B cell (primary cell): ENCODE data around the gene RGPD5. TPM values are rescaled to one million over a fixed set of nuclear protein-coding genes. Genes with fewer than 3 reads are reported as not detected.
A peak's percentile ranks its signal among the peaks of the same experiment; 100 is the strongest.
"Not testable (repeated sequence)": the region's sequence is repeated elsewhere in the genome, so short reads cannot be mapped to it uniquely, and the experiment has no call there.

ENCODE experiments used
- ATAC-seq: fragments of 200-7000 bp; cut with Tn5 transposase; one replicate; pipeline ENCODE4 v1.10.0; 2021; ENCODE audit warnings: low read depth, mild to moderate bottlenecking, moderate number of reproducible peaks, moderate library complexity
- CTCF ChIA-PET: fragments of 350-600 bp; sonication (Branson Sonifier 250); formaldehyde crosslinking; loops from one replicate; lab custom pipeline; 2021; ENCODE audit warnings: antibody characterized with exemption, inconsistent platforms; lab: Charles Lee
- POLR2A ChIA-PET: fragments of 350-600 bp; sonication (Branson Sonifier 250); formaldehyde crosslinking; loops from one replicate; lab custom pipeline; 2021; ENCODE audit warnings: antibody characterized with exemption; lab: Charles Lee
- DNase-seq: peaks from one replicate; pipeline ENCODE4 v3.0.0; 2013
- H2AFZ ChIP-seq: 2 replicates; pipeline ENCODE4 v1.6.1; 2012; ENCODE audit warnings: mild to moderate bottlenecking, low read depth, low read length; ENCODE audit not compliant: insufficient read depth, poor library complexity, severe bottlenecking
- H3K27ac ChIP-seq, 2 donors: 1 replicate in 1 of 2; 2 replicates in 1 of 2; pipeline ENCODE4 v1.5.1; 2012 to 2013; ENCODE audit warnings: low read length in 2 of 2, mild to moderate bottlenecking in 2 of 2, moderate library complexity in 1 of 2
- H3K27me3 ChIP-seq, 4 experiments: fragments of 200-600 bp in 1 of 4; sonication (generic) in 1 of 4; replicated peaks in 1 of 4; 1 replicate in 2 of 4; 2 replicates in 2 of 4; pipeline versions ENCODE4 v1.6.1 to v1.7.0; 2013 to 2016; ENCODE audit warnings: low read length in 3 of 4, mild to moderate bottlenecking in 2 of 4, mixed read lengths in 1 of 4, moderate library complexity in 1 of 4; ENCODE audit not compliant: insufficient read depth in 4 of 4, control insufficient read depth in 3 of 4; ENCODE audit errors: control extremely low read depth in 1 of 4
- H3K36me3 ChIP-seq, 2 experiments: replicated peaks in 1 of 2; 1 replicate in 1 of 2; 2 replicates in 1 of 2; pipeline versions ENCODE4 v1.6.1 to v1.7.1; 2013; ENCODE audit warnings: low read length in 1 of 2; ENCODE audit not compliant: insufficient read depth in 2 of 2, control insufficient read depth in 1 of 2; ENCODE audit errors: control extremely low read depth in 1 of 2, extremely low read depth in 1 of 2
- H3K4me1 ChIP-seq, 2 donors: fragments of 200-600 bp in 1 of 2; sonication (generic) in 1 of 2; 1 replicate in 1 of 2; 2 replicates in 1 of 2; pipeline versions ENCODE4 v1.5.1 to v1.6.1; 2013 to 2017; ENCODE audit warnings: low read length in 2 of 2; ENCODE audit not compliant: control insufficient read depth in 2 of 2, insufficient read depth in 2 of 2
- H3K4me2 ChIP-seq: replicated peaks from 2 replicates; pipeline ENCODE3; 2012; ENCODE audit warnings: mild to moderate bottlenecking, low read depth, low read length; ENCODE audit not compliant: poor library complexity, severe bottlenecking
- H3K4me3 ChIP-seq, 5 experiments: fragments of 200-600 bp in 1 of 5; sonication (generic) in 1 of 5; 1 replicate in 3 of 5; 2 replicates in 2 of 5; pipeline versions ENCODE4 v1.5.1 to v1.7.0; 2011 to 2016; ENCODE audit warnings: low read length in 4 of 5, mild to moderate bottlenecking in 4 of 5, low read depth in 2 of 5, control low read depth in 1 of 5, moderate library complexity in 1 of 5; ENCODE audit not compliant: insufficient read depth in 1 of 5; ENCODE audit errors: control extremely low read depth in 1 of 5, extremely low read depth in 1 of 5
- H3K79me2 ChIP-seq: fragments of 200-600 bp; sonication (generic); one replicate; pipeline ENCODE4 v1.6.0; 2016; ENCODE audit warnings: low read length; ENCODE audit not compliant: control insufficient read depth, insufficient read depth
- H3K9ac ChIP-seq: fragments of 200-600 bp; sonication (generic); 2 replicates; pipeline ENCODE4 v1.6.1; 2017; ENCODE audit warnings: mild to moderate bottlenecking, low read length, moderate library complexity
- H3K9me3 ChIP-seq, 3 donors: one replicate each; pipeline versions ENCODE4 v1.6.1 to v1.7.1; 2013; ENCODE audit warnings: low read length in 2 of 3; ENCODE audit not compliant: control insufficient read depth in 2 of 3, insufficient read depth in 1 of 3; ENCODE audit errors: control extremely low read depth in 1 of 3
- H4K20me1 ChIP-seq: 2 replicates; pipeline ENCODE4 v1.6.0; 2012; ENCODE audit warnings: mild to moderate bottlenecking, low read length; ENCODE audit not compliant: insufficient read depth, control insufficient read depth, poor library complexity, severe bottlenecking
- H3K27ac Mint-ChIP-seq: one replicate; pipeline ENCODE4 v1.8.0; 2021; ENCODE audit warnings: mixed read lengths
- H3K27me3 Mint-ChIP-seq: one replicate; pipeline ENCODE4 v1.8.0; 2021; ENCODE audit warnings: mixed read lengths
- H3K4me1 Mint-ChIP-seq: one replicate; pipeline ENCODE4 v1.8.0; 2021; ENCODE audit warnings: mixed read lengths
- H3K4me3 Mint-ChIP-seq: one replicate; pipeline ENCODE4 v1.8.0; 2021; ENCODE audit warnings: mixed read lengths
- H3K9me3 Mint-ChIP-seq: one replicate; pipeline ENCODE4 v1.8.0; 2022; ENCODE audit warnings: mixed read lengths; ENCODE audit not compliant: insufficient read depth
- WGBS: methylation state at CpG from one replicate; pipeline ENCODE4 v1.1.5; 2013; ENCODE audit warnings: missing lambda C conversion rate; ENCODE audit not compliant: insufficient coverage; 5-methylcytosine and 5-hydroxymethylcytosine counted together
- intact Hi-C: fragments of 100-400 bp; cut with micrococcal nuclease; formaldehyde crosslinking; loops from one replicate; pipeline ENCODE4 v1.10.0; 2022
- polyA plus RNA-seq: library from polyadenylated mRNA; depleted of rRNA; stranded (reverse); fragments of >200 nt; gene quantifications from 2 replicates; pipeline ENCODE4 v1.2.3, GENCODE V29; 2012
- total RNA-seq, 2 donors: library from RNA; stranded (reverse); fragments of 120-200 nt in 1 of 2; gene quantifications; 1 replicate in 1 of 2; 2 replicates in 1 of 2; pipeline versions ENCODE4 v1.2.3 to v1.2.4, GENCODE V29; 2013 to 2022

RGPD5 gene
- total and polyA plus RNA-seq, 2 donors (not counting 1 experiment from before 2014, with no cell fraction given) = 12.2 to 61.1 TPM

- H3K9ac ChIP-seq, DNase-seq, POLR2A ChIA-PET, H3K27me3 ChIP-seq, H3K4me3 Mint-ChIP-seq, H3K27ac Mint-ChIP-seq, H3K4me3 ChIP-seq, H3K79me2 ChIP-seq, H4K20me1 ChIP-seq, H3K36me3 ChIP-seq, H3K9me3 ChIP-seq, intact Hi-C loops, H3K27ac ChIP-seq, H3K4me1 Mint-ChIP-seq, H3K4me1 ChIP-seq, CTCF ChIA-PET, H3K9me3 Mint-ChIP-seq, H3K4me2 ChIP-seq, H2AFZ ChIP-seq, H3K27me3 Mint-ChIP-seq: not testable (repeated sequence)
- no CpG with 5 or more reads among the region's 4 CpGs for WGBS
- peak; percentile 28 for ATAC-seq
Observed at GRCh38 chr2:109896212-109896611, 102.1 kb downstream of the RGPD5 start.

- H3K9me3 Mint-ChIP-seq, ATAC-seq, H3K36me3 ChIP-seq, H3K27me3 Mint-ChIP-seq, H3K27ac ChIP-seq, H3K4me3 Mint-ChIP-seq, H3K4me1 Mint-ChIP-seq, POLR2A ChIA-PET, H3K27me3 ChIP-seq, H3K9me3 ChIP-seq, H3K4me3 ChIP-seq, CTCF ChIA-PET, H3K27ac Mint-ChIP-seq, H2AFZ ChIP-seq, H4K20me1 ChIP-seq, H3K9ac ChIP-seq, H3K4me2 ChIP-seq, intact Hi-C loops, H3K4me1 ChIP-seq, H3K79me2 ChIP-seq, DNase-seq: not testable (repeated sequence)
- no CpG with 5 or more reads among the region's 8 CpGs for WGBS
Observed at GRCh38 chr2:109897769-109898461, 103.8 kb downstream of the RGPD5 start.

GRCh38 chr2:109898462-109899336 is 104.6 kb downstream of the RGPD5 start, which contains the start of gene LIMS3:
Gene LIMS3 (plus strand): TSS chr2:109898688. CDS start chr2:109898729, 41 bp downstream.
- H3K4me3 ChIP-seq, H3K9me3 Mint-ChIP-seq, H4K20me1 ChIP-seq, H3K27ac Mint-ChIP-seq, DNase-seq, H3K79me2 ChIP-seq, POLR2A ChIA-PET, H2AFZ ChIP-seq, H3K4me1 Mint-ChIP-seq, intact Hi-C loops, H3K4me2 ChIP-seq, H3K9ac ChIP-seq, H3K27me3 ChIP-seq, H3K36me3 ChIP-seq, ATAC-seq, CTCF ChIA-PET, H3K4me3 Mint-ChIP-seq, H3K4me1 ChIP-seq, H3K27me3 Mint-ChIP-seq, H3K9me3 ChIP-seq, H3K27ac ChIP-seq: not testable (repeated sequence)
- no CpG with 5 or more reads among the region's 28 CpGs for WGBS

GRCh38 chr2:109905796-109906195 is 111.7 kb downstream of the RGPD5 start:
- H3K9me3 Mint-ChIP-seq, H3K27ac Mint-ChIP-seq, H3K27ac ChIP-seq, H3K27me3 ChIP-seq, H3K36me3 ChIP-seq, H3K27me3 Mint-ChIP-seq, H2AFZ ChIP-seq, H4K20me1 ChIP-seq, H3K4me2 ChIP-seq, DNase-seq, H3K4me3 Mint-ChIP-seq, H3K4me1 Mint-ChIP-seq, intact Hi-C loops, H3K9me3 ChIP-seq, H3K4me3 ChIP-seq, H3K4me1 ChIP-seq, H3K9ac ChIP-seq, H3K79me2 ChIP-seq, POLR2A ChIA-PET, ATAC-seq, CTCF ChIA-PET: not testable (repeated sequence)
- WGBS = no CpG with 5 or more reads among the region's 8 CpGs
